Left forelimb (tissue), 1 donor: ENCODE data around the gene ZBTB9.

Source experiments
- DNase-seq: peaks from one replicate; pipeline ENCODE4 v3.0.0-alpha.2; 2018; ENCODE audit warnings: low spot score

Gene ZBTB9

DNA sequence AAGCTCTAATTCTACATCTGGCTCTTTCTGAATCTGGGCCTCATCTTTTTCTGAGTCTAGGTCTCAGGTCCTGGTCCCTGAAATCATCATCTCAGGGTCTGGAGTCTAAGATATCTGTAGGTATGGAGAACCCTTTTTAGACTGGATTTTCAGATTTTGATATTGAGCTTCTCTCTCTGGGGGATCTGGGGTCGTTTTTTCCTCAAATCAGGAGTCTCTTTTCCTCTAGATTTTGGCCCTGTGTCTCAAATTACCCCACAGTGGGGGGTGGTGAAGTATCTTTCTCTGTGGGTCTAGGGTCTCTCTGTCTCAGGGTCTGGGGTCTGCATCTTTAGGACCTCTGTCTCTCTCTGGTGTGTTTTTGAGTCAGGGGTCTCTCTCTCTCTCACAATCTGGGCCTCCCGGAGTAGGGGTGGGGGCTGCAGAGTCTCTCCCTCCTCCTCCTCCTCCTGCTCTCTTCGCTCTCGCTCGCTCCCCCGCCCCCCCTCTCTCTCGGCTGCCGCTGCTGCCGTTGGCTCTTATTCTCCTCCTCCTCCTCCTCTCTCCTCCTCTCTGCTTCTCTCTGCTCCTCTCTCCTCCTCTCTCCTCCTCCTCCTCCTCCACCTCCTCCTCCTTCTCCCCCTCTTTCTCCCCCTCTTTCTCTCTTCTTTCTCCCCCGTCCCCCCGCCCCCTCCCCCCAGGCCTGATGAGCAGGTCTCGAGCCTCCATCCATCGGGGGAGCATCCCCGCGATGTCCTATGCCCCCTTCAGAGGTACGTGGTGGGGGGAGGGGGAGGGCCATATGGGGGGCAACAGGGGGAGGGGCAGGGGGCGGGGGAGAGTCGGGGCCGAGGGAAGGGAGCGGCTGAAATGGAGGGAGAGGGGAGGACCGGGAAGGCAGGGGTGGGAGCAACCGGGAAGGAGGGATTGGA lies 34.5 kb upstream of the ZBTB9 start, which contains the start of gene SYNGAP1:
TSS of gene SYNGAP1 (plus strand) at position 486 of the 911 bp plus-strand sequence. CDS start at position 686, 200 bp downstream.
- DNase-seq = peak; percentile 82

DNA sequence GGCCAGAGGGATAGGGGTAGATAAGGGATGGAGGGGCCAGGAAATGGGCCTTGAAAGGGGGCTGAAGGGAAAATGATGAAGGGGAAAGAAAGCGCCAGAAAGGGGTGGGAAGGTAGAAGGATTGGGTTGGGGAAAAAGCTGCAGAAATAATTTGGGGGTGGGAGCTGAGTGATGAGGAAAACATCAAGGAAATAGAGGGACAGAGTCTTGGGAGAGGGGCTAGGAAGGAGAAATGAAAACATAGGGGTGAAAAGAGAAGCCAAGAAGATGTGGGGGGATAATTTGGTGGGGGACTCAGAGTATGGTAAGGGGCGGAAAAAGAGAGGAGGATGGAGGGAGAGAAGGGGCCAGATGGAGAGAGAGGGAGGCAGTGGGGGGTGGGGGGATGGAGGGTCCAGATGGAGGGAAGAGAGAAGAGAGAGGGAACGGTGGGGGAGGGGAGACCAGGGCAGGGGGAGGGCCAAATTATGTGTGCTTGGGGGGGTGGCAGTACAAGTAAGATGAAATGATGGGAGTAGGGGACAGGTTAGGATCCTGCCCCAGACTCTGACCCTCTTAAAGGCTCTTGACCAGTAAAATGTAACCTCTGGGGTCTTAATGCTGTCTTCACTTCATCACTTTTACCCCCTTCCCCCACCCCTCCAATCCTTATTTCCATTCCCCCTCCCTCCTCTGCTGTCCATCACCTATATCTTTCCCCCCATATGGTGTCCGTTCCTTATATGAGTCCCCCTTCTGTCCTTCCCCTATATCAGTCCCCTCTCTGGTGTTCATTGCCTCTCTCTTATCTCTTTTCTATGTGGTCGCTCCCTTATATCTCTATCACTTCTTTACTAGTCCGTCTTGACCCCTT lies 33.7 kb upstream of the ZBTB9 start:
- no peak for DNase-seq

DNA sequence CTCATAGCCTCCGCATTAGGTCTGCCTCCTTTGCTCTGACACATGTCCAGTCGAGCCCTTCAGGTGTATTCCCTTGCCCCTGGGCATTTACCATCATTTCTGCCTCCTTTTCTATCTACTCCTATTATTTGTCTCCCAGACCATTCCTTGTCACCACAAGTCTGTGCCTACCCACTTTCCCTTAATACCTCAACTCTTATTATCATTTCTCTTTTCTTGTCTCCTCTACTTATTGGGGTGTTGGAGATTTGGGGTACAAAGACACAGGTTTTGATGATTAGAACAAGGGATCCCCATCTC lies 33.1 kb upstream of the ZBTB9 start:
- DNase-seq = no peak

GRCh38 chr6:33423777-33424176 lies 30.6 kb upstream of the ZBTB9 start:
- DNase-seq = no peak

DNA sequence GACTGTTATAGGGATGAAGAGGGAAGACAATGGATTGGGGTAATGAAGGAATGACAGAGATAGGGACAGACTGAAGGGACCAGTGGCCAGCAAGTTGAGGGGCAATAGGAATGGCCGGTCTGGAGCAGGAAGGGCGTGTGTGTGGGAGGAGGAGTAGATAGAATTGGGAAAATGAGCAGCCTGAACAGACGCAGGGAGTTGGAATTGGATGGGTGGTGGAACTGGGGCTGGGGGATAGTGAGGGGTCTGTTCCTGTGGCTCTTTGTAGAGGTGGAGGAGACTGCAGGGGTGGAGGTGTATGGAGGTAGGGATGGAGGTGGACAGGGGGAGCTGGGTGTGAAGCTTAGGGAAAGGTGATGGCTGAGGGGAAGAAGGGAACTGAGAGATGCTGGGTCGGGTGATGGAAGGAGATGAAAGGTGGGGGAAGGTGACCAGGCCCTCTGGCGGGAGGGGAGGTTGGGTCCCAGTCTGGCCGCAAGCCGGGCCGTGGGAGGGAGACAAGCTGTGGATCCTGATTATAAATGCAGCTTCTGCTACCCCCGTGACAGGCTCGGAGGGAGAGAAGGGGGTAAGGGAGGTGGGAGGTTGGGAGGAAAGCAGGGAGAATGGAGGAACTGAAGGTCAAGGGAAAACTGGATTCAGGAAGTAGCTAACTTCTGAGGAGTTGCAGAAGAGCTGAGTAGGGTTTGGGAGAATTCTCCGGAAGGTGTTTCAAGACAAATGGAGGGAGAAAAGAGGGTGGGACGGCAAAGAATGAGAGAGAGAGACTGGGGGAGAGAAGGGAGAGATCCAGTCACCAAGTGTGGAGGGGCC lies 29.3 kb upstream of the ZBTB9 start:
- DNase-seq = no peak

- peak; percentile 93 for DNase-seq
Observed at GRCh38 chr6:33425668-33426577, 28.5 kb upstream of the ZBTB9 start.

GRCh38 chr6:33426590-33427511 lies 27.5 kb upstream of the ZBTB9 start:
- DNase-seq = no peak

DNA sequence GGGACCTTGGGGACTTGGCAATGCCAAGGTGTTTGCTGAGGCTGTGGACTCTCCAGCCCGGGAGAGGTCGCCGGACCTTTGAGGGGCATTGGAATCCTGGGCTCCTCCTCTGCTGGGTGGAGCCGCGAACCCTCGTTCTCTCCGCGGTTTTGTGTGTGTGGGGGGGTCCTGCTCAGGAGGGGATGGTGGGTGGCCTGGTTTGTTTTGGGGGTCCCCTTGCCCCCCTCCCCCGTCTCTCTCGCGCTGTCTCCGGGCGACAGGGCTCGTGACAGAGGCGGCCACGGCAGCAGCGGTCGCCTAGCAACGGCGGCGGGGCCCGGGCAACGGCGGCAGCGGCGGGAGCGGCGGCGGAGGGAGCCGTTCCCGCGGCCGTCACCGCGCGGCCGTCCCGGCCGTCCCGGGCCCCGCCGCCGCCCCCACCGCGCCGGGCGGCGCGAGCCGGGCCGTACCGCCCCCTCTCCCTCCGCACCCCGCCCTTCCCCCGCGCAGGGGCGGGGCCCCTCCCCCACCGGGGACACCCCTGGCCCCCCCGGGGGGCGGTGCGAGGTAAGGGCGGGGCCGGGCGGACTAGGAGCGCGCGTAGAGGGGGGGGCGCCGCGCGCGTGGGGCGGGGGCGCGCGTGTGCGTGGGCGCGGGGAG lies 26.7 kb upstream of the ZBTB9 start:
- DNase-seq = no peak

DNA sequence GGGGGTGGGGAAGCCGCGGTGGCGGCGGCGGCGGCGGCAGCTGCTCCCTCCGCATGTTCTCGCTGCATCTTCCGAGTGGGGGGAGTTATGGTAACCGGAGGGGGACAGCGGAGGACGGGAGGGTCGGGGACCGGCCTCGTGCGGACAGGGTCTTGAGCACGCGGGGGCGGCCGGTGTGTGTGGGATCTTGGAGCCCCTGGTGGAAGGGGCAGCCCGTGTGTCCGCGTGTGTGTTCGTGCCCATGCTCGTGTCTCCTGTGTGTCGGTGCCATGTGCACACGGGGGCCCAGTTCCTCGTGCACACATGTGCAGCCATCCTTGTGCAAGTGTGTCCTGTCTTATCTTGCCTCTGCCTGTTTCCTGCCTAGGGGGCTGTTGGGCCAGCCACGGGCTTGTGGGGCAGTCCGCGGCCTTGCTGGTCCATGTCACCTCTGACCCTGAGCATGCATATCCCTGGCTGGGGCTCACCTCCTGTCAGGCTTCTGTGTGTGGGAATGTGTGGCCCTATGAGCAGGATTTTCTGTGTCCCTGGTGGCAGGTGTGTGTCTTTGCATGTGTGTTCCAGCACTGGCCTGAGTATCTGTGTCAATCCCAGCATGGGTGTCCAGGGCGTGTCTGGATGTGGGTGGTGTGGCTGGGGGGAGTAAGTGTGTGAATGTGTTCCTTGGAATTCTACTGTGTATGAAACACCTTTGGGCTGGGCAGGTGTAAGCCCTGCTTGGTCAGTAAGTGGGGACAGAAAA lies 26.0 kb upstream of the ZBTB9 start:
- DNase-seq = no peak

- no peak for DNase-seq
Observed at GRCh38 chr6:33428966-33429749, 25.2 kb upstream of the ZBTB9 start.

DNA sequence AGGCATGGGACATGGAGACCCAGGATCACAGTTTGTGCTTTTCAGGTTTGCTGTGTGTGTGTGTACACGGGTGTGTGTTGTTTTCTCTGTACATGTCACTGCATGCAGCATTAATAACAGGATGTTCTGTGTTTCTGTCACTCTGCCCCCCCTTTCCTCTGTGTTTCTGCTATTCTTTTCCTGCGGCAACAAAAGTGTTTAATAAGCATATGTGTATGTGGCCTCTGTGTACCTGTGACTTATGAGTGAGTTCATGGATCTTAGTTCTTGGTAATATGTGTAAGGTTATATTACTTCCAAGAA lies 24.7 kb upstream of the ZBTB9 start:
- DNase-seq = no peak

DNA sequence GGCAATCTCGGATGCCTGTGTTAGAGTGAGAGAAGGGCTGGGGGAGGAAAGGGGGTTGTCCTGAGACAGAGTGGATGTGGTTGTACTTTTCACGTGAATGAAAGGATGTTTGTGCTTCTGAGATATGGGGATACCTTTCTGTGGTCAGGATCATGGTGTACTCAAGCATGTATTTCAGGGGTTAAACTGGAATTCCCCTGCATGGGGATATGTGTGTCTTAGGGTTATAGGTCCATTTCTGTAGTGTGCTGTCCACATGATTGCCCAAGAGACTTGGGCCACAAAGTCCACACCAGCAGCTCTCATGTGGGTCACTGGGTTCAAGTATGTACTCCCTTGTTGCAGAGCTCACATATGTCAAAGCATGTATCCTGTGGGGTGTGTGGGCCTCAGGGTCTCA lies 24.0 kb upstream of the ZBTB9 start:
- no peak for DNase-seq

DNA sequence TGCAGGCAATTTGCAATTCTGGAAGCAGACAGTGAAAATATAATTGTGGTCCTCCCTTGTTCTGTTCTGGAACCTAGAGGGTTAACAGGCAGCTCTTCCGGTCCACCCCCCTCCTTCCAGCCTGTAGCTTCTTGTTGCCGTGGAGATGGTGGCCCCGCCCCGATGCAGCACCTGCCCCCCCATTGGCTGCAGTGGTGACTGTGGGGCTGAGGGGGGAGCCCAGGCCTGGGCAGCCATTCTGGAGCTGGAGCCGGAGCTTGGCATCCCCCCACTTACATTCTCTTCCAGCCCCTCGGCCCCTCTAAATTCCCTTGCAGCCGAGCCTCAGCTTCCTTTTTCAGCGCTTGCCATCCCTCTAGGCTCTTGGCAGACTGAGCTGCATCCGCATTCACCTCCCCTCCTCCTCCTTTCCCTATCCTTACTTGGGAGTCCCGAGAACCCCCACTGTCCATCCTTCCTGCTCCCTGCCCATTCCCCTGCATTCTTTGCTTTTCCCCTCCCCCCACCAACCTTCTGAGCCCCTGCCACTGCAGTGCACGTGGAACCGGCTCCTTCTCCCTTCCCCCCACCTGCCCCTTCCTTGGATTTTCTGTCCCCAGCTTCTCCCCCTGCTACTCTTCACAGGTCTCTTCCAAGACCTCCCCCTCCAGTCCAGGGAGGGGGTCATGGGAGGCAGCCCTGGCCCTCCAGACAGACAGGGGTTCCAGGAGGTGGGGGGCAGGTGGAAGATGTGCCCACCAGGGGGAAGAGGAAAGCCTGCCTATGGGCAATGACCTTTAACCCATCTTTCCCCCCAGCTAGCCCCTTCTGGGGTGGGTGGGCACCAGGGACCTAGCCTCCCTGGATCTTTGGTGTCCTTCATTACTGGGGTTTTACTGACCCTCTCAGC lies 23.1 kb upstream of the ZBTB9 start:
- DNase-seq = peak; percentile 81

GRCh38 chr6:33431880-33432541 lies 22.4 kb upstream of the ZBTB9 start:
- no peak for DNase-seq

DNA sequence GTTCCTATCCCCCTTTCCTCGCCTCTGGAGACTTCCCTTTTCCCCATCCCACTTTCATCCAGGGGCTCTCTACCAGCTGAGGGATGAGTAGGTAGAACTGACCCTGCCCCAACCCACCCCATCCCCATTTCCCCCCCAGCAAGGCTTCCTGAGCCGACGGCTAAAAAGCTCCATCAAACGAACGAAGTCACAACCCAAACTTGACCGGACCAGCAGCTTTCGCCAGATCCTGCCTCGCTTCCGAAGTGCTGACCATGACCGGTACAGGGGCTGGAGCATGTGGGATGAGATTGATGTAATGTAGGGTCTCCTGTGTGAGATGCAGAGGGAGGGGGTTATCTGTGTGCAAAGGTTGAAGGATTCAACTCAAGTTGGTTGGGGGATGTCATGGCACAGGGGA lies 21.8 kb upstream of the ZBTB9 start:
- DNase-seq = no peak

DNA sequence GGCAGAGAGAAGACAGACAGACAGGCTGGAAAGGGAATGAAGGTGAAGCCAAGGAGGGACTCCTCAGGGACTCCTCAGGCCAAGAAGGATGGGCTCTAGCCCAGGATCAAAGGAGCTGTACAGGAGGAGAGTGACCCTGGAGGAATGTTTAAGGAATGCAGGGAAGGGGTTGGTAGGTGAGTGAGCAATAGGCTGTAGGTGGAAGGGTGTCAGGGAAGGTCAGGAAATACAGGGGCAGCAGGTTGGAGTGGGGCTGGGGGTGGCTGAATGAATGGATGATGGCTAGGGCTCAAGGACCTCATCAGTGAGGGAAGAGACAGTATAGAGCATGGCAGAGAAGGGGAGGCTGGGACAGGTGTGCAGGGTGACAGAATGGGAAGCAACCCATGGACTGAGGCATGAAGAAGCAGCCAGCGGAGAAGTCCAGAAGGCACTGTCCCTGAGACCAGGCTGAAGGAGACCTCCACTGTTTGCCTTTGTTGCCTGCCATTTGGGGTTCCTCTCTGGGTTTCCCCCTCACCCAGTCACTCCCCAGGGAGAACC lies 21.3 kb upstream of the ZBTB9 start:
- DNase-seq = no peak
